Liver (tissue), 3 donors: ENCODE data around the gene GYG2.

Source experiments
- FOXA1 ChIP-seq: IDR thresholded peaks from 2 replicates; pipeline ENCODE4 v1.6.1; 2016; ENCODE audit warnings: antibody characterized with exemption
- GABPA ChIP-seq, 2 donors: IDR thresholded peaks in 1 of 2; conservative IDR thresholded peaks in 1 of 2; 2 replicates each; pipeline ENCODE4 v1.6.1; 2016; ENCODE audit warnings: antibody characterized with exemption in 2 of 2, mild to moderate bottlenecking in 1 of 2, moderate library complexity in 1 of 2
- RAD21 ChIP-seq, 2 donors: IDR thresholded peaks; 2 replicates each; pipeline ENCODE4 v1.6.1; 2016; ENCODE audit warnings: antibody characterized with exemption in 2 of 2, mild to moderate bottlenecking in 2 of 2
- RXRA ChIP-seq, 2 donors: IDR thresholded peaks; 2 replicates each; pipeline ENCODE4 v1.6.1; 2017 to 2018; ENCODE audit warnings: antibody characterized with exemption in 2 of 2, mild to moderate bottlenecking in 1 of 2
- TAF1 ChIP-seq: conservative IDR thresholded peaks from 2 replicates; pipeline ENCODE4 v1.6.1; 2016; ENCODE audit warnings: antibody characterized with exemption, mild to moderate bottlenecking
- YY1 ChIP-seq: IDR thresholded peaks from 2 replicates; pipeline ENCODE4 v1.6.1; 2016; ENCODE audit warnings: antibody characterized with exemption, mild to moderate bottlenecking
- TF ChIP-seq, protein P1 (sequence below): fragments of 150-350 bp; IDR thresholded peaks from 2 replicates; pipeline ENCODE4 v1.5.1; 2017; ENCODE audit warnings: improper control_type of control experiment, low read depth, low read length; ENCODE audit not compliant: missing input control
- TF ChIP-seq, protein P2 (sequence below): IDR thresholded peaks from 2 replicates; pipeline ENCODE4 v1.6.1; 2016; ENCODE audit warnings: antibody characterized with exemption, mild to moderate bottlenecking
- TF ChIP-seq, protein P3 (sequence below): IDR thresholded peaks from 2 replicates; pipeline ENCODE4 v1.6.1; 2016; ENCODE audit warnings: antibody characterized with exemption
- donor health status: healthy.
- donor health status: healthy.

DNA sequence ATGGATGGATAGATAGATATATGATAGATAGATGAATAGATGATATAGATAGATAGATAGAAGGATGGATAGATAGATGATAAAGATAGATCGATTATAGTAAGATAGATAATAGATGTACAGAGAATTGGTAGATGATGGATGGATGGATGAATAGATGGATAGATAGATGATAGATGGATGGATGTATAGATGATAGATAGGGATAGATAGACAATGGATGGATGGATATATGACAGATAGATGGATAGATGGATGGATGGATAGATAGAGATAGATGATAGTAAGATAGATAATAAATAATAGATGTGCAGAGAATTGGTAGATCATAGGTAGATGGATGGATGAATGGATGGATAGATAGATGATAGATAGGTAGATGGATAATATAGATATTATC lies 12.2 kb downstream of the GYG2 start:
- TF ChIP-seq, protein P1, sequence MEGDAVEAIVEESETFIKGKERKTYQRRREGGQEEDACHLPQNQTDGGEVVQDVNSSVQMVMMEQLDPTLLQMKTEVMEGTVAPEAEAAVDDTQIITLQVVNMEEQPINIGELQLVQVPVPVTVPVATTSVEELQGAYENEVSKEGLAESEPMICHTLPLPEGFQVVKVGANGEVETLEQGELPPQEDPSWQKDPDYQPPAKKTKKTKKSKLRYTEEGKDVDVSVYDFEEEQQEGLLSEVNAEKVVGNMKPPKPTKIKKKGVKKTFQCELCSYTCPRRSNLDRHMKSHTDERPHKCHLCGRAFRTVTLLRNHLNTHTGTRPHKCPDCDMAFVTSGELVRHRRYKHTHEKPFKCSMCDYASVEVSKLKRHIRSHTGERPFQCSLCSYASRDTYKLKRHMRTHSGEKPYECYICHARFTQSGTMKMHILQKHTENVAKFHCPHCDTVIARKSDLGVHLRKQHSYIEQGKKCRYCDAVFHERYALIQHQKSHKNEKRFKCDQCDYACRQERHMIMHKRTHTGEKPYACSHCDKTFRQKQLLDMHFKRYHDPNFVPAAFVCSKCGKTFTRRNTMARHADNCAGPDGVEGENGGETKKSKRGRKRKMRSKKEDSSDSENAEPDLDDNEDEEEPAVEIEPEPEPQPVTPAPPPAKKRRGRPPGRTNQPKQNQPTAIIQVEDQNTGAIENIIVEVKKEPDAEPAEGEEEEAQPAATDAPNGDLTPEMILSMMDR = no peak
- no peak for TF ChIP-seq TAF1
- TF ChIP-seq, protein P2, sequence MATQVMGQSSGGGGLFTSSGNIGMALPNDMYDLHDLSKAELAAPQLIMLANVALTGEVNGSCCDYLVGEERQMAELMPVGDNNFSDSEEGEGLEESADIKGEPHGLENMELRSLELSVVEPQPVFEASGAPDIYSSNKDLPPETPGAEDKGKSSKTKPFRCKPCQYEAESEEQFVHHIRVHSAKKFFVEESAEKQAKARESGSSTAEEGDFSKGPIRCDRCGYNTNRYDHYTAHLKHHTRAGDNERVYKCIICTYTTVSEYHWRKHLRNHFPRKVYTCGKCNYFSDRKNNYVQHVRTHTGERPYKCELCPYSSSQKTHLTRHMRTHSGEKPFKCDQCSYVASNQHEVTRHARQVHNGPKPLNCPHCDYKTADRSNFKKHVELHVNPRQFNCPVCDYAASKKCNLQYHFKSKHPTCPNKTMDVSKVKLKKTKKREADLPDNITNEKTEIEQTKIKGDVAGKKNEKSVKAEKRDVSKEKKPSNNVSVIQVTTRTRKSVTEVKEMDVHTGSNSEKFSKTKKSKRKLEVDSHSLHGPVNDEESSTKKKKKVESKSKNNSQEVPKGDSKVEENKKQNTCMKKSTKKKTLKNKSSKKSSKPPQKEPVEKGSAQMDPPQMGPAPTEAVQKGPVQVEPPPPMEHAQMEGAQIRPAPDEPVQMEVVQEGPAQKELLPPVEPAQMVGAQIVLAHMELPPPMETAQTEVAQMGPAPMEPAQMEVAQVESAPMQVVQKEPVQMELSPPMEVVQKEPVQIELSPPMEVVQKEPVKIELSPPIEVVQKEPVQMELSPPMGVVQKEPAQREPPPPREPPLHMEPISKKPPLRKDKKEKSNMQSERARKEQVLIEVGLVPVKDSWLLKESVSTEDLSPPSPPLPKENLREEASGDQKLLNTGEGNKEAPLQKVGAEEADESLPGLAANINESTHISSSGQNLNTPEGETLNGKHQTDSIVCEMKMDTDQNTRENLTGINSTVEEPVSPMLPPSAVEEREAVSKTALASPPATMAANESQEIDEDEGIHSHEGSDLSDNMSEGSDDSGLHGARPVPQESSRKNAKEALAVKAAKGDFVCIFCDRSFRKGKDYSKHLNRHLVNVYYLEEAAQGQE = no peak
- no peak for TF ChIP-seq GABPA (IDR thresholded peaks at IDR 0.05 in 1 of 2, conservative IDR thresholded peaks at IDR 0.05 in 1 of 2)
- TF ChIP-seq YY1 = no peak
- TF ChIP-seq RAD21 (IDR thresholded peaks at IDR 0.05) = no peak
- no peak for TF ChIP-seq FOXA1
- no peak for TF ChIP-seq RXRA (IDR thresholded peaks at IDR 0.05)
- TF ChIP-seq, protein P3, sequence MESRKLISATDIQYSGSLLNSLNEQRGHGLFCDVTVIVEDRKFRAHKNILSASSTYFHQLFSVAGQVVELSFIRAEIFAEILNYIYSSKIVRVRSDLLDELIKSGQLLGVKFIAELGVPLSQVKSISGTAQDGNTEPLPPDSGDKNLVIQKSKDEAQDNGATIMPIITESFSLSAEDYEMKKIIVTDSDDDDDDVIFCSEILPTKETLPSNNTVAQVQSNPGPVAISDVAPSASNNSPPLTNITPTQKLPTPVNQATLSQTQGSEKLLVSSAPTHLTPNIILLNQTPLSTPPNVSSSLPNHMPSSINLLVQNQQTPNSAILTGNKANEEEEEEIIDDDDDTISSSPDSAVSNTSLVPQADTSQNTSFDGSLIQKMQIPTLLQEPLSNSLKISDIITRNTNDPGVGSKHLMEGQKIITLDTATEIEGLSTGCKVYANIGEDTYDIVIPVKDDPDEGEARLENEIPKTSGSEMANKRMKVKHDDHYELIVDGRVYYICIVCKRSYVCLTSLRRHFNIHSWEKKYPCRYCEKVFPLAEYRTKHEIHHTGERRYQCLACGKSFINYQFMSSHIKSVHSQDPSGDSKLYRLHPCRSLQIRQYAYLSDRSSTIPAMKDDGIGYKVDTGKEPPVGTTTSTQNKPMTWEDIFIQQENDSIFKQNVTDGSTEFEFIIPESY = no peak
